Measurements from ENCODE around the gene DOCK2.

DNA sequence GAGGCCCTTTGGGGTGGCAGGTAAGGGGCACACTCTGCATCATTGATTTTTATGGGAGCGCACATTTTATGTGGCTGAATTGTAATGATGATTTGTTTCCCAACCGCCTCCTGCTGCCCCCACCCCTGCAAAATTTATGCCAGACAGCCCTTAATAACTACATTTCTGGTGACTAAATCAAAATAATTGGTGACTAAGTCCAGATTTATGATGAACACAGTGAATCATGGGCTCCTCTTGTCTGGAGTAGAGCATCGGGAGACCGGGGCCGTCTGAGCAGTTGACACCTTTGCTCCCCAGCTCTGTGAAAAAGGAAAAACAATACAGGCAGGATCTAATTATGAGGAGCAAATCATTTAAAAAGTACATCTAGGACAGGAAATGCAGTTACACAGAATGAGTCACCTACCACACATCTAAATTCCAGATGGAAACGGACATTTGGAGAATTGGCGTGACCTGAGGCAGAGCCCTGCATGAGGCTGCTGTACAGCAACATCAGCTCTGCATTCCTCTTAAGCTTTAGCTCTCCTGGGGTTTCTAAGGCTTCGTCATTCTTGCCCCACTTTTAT, 58.9 kb downstream of the DOCK2 start:
- TF ChIP-seq, protein P1, sequence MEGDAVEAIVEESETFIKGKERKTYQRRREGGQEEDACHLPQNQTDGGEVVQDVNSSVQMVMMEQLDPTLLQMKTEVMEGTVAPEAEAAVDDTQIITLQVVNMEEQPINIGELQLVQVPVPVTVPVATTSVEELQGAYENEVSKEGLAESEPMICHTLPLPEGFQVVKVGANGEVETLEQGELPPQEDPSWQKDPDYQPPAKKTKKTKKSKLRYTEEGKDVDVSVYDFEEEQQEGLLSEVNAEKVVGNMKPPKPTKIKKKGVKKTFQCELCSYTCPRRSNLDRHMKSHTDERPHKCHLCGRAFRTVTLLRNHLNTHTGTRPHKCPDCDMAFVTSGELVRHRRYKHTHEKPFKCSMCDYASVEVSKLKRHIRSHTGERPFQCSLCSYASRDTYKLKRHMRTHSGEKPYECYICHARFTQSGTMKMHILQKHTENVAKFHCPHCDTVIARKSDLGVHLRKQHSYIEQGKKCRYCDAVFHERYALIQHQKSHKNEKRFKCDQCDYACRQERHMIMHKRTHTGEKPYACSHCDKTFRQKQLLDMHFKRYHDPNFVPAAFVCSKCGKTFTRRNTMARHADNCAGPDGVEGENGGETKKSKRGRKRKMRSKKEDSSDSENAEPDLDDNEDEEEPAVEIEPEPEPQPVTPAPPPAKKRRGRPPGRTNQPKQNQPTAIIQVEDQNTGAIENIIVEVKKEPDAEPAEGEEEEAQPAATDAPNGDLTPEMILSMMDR (IDR thresholded peaks at IDR 0.05; ENCODE audit: control extremely low read depth in 1 of 3, insufficient read depth in 1 of 3, low read depth in 1 of 3, low read length in 3 of 3), result no peak
- TF ChIP-seq, protein P2, sequence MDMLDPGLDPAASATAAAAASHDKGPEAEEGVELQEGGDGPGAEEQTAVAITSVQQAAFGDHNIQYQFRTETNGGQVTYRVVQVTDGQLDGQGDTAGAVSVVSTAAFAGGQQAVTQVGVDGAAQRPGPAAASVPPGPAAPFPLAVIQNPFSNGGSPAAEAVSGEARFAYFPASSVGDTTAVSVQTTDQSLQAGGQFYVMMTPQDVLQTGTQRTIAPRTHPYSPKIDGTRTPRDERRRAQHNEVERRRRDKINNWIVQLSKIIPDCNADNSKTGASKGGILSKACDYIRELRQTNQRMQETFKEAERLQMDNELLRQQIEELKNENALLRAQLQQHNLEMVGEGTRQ (IDR thresholded peaks at IDR 0.05; ENCODE audit: low read length), result no peak
- TF ChIP-seq RAD21 (IDR thresholded peaks at IDR 0.05 in 1 of 2, conservative IDR thresholded peaks at IDR 0.05 in 1 of 2; ENCODE audit: low read depth in 2 of 2, low read length in 2 of 2) (no peak), POLR2A (IDR thresholded peaks at IDR 0.05; ENCODE audit: control extremely low read depth in 1 of 2, low read depth in 2 of 2, low read length in 2 of 2) (no peak), BRCA1 (IDR thresholded peaks at IDR 0.05; ENCODE audit: low read depth, low read length) (no peak), KDM1A (IDR thresholded peaks at IDR 0.05; ENCODE audit: borderline replicate concordance, low read length) (no peak), JUND (IDR thresholded peaks at IDR 0.05; ENCODE audit: low read length) (no peak), EZH2 (IDR thresholded peaks at IDR 0.05; ENCODE audit: low read depth, low read length, severe bottlenecking) (no peak), EP300 (IDR thresholded peaks at IDR 0.05; ENCODE audit: borderline replicate concordance in 1 of 2, low read depth in 2 of 2, low read length in 2 of 2) (no peak)
- TF ChIP-seq, protein P3, sequence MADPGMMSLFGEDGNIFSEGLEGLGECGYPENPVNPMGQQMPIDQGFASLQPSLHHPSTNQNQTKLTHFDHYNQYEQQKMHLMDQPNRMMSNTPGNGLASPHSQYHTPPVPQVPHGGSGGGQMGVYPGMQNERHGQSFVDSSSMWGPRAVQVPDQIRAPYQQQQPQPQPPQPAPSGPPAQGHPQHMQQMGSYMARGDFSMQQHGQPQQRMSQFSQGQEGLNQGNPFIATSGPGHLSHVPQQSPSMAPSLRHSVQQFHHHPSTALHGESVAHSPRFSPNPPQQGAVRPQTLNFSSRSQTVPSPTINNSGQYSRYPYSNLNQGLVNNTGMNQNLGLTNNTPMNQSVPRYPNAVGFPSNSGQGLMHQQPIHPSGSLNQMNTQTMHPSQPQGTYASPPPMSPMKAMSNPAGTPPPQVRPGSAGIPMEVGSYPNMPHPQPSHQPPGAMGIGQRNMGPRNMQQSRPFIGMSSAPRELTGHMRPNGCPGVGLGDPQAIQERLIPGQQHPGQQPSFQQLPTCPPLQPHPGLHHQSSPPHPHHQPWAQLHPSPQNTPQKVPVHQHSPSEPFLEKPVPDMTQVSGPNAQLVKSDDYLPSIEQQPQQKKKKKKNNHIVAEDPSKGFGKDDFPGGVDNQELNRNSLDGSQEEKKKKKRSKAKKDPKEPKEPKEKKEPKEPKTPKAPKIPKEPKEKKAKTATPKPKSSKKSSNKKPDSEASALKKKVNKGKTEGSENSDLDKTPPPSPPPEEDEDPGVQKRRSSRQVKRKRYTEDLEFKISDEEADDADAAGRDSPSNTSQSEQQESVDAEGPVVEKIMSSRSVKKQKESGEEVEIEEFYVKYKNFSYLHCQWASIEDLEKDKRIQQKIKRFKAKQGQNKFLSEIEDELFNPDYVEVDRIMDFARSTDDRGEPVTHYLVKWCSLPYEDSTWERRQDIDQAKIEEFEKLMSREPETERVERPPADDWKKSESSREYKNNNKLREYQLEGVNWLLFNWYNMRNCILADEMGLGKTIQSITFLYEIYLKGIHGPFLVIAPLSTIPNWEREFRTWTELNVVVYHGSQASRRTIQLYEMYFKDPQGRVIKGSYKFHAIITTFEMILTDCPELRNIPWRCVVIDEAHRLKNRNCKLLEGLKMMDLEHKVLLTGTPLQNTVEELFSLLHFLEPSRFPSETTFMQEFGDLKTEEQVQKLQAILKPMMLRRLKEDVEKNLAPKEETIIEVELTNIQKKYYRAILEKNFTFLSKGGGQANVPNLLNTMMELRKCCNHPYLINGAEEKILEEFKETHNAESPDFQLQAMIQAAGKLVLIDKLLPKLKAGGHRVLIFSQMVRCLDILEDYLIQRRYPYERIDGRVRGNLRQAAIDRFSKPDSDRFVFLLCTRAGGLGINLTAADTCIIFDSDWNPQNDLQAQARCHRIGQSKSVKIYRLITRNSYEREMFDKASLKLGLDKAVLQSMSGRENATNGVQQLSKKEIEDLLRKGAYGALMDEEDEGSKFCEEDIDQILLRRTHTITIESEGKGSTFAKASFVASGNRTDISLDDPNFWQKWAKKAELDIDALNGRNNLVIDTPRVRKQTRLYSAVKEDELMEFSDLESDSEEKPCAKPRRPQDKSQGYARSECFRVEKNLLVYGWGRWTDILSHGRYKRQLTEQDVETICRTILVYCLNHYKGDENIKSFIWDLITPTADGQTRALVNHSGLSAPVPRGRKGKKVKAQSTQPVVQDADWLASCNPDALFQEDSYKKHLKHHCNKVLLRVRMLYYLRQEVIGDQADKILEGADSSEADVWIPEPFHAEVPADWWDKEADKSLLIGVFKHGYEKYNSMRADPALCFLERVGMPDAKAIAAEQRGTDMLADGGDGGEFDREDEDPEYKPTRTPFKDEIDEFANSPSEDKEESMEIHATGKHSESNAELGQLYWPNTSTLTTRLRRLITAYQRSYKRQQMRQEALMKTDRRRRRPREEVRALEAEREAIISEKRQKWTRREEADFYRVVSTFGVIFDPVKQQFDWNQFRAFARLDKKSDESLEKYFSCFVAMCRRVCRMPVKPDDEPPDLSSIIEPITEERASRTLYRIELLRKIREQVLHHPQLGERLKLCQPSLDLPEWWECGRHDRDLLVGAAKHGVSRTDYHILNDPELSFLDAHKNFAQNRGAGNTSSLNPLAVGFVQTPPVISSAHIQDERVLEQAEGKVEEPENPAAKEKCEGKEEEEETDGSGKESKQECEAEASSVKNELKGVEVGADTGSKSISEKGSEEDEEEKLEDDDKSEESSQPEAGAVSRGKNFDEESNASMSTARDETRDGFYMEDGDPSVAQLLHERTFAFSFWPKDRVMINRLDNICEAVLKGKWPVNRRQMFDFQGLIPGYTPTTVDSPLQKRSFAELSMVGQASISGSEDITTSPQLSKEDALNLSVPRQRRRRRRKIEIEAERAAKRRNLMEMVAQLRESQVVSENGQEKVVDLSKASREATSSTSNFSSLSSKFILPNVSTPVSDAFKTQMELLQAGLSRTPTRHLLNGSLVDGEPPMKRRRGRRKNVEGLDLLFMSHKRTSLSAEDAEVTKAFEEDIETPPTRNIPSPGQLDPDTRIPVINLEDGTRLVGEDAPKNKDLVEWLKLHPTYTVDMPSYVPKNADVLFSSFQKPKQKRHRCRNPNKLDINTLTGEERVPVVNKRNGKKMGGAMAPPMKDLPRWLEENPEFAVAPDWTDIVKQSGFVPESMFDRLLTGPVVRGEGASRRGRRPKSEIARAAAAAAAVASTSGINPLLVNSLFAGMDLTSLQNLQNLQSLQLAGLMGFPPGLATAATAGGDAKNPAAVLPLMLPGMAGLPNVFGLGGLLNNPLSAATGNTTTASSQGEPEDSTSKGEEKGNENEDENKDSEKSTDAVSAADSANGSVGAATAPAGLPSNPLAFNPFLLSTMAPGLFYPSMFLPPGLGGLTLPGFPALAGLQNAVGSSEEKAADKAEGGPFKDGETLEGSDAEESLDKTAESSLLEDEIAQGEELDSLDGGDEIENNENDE (IDR thresholded peaks at IDR 0.05; ENCODE audit: insufficient replicate concordance, low read length), result no peak
